Inferior parietal cortex (tissue), 1 donor: Measurements from ENCODE around the gene TMEM238.
"Not testable (repeated sequence)": the region's sequence is repeated elsewhere in the genome, so short reads cannot be mapped to it uniquely, and the experiment has no call there.

Source experiments
- DNase-seq: peaks from one replicate; pipeline ENCODE4 v3.0.0-alpha.2; 2016; ENCODE audit errors: extremely low spot score

Gene TMEM238

DNA sequence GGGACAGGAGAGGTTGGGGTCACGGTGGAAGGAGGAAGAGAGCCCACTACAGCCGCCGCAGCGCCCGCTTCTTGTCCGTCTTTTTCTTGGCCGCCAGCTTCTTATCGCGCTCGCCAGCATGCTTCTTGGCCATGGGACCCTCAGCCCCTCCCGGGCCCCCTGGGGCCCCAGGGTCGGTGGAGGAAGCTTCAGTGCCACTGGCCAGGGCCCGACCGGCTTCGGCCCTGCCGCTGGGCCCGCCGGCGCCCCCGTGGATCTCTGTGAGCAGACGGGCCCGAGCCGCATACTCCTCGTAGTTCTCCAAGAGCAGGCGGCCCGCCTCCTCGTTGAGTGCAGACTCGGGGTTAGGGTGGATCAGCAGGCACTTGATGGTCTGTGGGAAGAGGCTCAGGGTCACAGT is 17.3 kb upstream of the TMEM238 start:
- not testable (repeated sequence) for DNase-seq

- no peak for DNase-seq
Observed at GRCh38 chr19:55400281-55401087, 16.4 kb upstream of the TMEM238 start.

GRCh38 chr19:55398200-55398925 is 14.3 kb upstream of the TMEM238 start:
- no peak for DNase-seq

GRCh38 chr19:55392820-55393761 is 9.0 kb upstream of the TMEM238 start:
- no peak for DNase-seq

DNA sequence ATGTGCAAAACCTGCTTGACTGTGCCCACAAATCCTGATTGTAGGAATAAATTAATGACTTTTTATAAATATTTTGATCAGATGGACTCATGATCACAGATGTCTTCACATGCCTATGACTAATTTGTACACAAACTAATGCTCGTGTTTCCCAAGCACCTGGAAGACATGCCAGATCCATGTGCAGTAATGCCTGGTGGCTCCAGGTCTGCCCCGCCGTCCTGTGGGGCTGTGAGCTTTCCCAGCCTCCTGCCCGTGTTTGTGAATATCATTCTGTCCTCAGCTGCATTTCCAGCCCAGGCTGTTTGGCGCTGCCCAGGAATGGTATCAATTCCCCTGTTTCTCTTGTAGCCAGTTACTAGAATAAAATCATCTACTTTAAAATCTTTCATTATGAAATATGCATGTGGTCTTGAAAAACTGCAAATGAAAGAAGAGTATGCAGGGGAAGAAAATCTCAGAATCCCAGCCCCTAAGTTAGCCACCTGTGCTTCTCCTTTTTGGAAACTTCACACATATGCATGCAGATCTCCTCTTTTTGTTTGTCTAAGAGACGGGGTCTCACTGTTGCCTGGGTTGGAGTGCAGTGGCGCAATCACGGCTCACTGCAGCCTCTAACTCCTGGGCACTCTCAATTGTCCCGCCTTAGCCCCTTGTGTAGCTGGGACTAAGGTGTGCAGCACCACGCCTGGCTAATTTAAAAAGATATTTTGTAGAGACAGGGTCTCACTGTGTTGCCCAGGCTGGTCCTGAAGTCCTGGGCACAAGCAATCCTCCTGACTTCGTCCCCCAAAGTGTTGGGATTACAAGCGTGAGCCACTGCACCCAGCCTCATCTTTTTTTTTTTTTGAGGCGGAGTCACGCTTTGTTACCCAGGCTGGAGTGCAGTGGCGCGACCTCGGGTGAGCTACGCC is 7.9 kb upstream of the TMEM238 start:
- no peak for DNase-seq

GRCh38 chr19:55391191-55391670 is 7.1 kb upstream of the TMEM238 start:
- DNase-seq, result no peak

DNA sequence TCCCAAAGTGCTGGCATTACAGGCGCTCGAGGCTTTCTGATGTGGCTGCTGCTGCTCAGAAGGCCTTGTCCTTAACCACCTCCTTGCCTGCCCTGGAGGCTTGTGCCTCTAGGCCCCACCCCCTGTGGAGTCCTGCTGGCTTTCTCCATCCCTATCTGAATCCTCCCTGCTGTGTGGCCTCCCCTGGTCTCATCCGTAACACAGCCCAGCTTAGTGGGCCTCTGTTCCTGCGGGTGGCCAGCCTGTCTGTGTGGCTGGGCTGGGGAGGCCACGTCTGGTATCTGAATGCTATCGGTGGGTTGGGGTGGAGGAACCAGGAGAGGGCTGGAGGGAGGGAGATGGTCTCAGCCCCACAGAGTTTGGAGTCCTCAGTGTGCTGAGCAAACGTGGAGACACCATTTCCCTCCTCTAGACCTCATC is 6.4 kb upstream of the TMEM238 start:
- DNase-seq, result no peak

DNA sequence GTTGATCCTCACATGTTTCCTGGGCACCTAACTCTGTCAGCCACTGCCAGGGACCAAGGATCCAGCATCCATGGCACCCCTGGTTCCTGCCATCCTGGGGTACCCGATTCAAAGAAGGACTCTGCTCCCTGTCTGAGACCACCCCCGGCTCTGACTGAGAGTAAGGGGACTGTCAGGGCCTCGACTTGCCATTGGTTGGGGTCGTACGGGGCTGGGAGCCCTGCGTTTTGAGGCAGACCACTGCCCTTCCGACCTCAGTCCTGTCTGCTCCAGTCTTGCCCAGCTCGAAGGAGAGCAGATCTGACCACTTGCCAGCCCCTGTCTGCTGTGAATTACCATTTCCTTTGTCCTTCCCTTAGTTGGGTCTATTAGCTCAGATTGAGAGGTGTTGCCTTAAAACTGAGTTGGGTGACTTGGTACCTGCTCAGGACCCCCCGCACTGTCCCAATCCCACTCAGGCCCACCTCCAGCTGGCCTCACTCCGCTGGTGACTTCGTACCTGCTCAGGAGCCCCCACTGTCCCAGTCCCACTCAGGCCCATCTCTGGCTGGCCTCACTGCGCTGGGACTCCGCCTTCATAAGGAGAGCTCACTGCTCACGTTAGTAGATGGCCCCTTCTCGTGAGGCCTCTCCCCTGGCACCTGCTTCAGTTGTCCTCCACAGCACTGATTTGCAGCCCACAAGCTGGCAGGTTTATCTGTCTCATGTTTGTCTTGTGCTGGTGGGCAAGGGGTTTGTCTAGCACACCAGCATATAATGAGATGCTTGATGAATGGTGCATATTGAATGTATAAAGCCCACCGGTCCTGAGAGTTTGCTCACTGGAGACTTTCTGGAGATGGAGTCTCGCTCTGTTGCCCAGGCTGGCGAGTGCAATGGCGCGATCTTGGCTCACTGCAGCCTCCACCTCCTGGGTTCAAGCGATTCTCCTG is 5.6 kb upstream of the TMEM238 start:
- no peak for DNase-seq

DNA sequence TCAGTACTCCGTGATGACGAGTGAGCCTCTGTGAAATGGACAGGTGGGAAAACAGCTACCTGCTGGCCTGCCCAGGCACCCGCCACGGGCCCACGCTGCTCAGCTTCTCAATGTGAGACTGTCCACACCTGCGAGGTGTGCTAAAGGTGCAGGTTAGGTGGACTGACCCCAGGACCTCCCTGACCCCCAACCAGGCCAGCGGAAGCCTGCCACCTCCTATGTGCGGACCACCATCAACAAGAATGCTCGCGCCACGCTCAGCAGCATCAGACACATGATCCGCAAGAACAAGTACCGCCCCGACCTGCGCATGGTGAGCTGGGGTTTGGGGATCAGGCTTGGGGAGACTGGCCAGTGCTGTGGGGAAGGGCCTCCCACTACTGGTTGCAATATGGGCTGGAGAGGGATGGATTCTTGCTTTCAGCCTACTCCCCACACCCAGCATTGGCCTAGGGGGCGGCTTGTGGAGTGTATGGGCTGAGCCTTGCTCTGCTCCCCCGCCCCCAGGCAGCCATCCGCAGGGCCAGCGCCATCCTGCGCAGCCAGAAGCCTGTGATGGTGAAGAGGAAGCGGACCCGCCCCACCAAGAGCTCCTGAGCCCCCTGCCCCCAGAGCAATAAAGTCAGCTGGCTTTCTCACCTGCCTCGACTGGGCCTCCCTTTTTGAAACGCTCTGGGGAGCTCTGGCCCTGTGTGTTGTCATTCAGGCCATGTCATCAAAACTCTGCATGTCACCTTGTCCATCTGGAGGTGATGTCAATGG is 3.8 kb upstream of the TMEM238 start:
- no peak for DNase-seq

DNA sequence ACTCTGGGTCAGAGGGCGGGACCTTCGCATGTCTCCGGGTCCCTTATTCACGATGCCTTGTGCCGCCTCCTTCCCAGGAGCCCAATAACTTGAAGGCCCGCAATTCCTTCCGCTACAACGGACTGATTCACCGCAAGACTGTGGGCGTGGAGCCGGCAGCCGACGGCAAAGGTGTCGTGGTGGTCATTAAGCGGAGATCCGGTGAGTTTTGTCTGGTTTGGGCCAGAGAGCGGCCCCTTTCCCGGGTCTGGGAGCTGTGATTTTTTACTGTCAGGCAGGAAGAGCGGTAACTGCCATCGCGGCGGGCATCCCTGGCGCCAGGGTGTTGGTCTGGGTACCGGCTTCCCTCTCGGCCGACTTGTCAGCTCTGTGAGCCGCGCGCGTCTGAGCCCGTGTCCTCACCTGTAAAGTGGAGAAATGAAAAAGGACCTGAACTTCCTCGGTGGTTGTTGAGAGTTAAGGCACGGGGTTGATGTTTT is 2.4 kb upstream of the TMEM238 start:
- no peak for DNase-seq

DNA sequence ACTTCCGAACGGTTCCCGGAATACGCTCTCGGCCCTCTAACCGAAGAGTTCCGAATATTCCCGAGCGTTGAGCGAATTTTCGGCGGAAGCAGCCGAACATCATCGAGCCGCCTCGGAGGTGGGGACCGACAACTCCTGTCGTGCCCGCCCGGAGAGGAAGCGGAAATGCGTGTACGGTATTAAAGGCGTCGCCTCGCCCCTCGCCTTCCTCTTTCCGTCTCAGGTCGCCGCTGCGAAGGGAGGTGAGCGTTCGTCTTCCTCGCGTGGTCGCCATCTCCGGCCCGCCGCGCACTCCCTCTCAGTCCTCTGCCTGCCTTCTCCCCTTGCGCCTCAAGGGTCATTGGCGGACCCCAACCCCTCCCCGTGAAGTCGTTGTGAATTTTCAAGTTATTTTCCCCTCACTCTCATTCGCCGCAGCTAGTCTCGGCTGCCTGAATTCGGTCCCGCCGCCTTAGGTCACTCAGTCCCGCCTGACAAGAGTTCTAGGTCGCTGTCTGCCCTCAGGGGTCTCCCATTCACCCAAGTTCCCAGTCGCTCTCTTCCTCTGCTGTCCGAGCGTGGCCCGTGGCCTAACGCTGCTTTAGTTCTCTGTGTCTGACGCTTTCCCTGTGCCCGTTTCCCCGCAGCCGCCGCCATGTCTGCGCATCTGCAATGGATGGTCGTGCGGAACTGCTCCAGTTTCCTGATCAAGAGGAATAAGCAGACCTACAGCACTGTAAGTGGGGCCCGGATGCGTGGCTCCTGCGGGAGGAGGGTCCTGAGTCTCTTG is 1.8 kb upstream of the TMEM238 start, which contains the start of gene RPL28:
TSS of gene RPL28 (plus strand) at position 209 of the 769 bp plus-strand sequence. CDS start at position 635, 426 bp downstream.
- peak; percentile 100 for DNase-seq

- peak; percentile 97 for DNase-seq
Observed at GRCh38 chr19:55384920-55385723, 1.0 kb upstream of the TMEM238 start.

DNA sequence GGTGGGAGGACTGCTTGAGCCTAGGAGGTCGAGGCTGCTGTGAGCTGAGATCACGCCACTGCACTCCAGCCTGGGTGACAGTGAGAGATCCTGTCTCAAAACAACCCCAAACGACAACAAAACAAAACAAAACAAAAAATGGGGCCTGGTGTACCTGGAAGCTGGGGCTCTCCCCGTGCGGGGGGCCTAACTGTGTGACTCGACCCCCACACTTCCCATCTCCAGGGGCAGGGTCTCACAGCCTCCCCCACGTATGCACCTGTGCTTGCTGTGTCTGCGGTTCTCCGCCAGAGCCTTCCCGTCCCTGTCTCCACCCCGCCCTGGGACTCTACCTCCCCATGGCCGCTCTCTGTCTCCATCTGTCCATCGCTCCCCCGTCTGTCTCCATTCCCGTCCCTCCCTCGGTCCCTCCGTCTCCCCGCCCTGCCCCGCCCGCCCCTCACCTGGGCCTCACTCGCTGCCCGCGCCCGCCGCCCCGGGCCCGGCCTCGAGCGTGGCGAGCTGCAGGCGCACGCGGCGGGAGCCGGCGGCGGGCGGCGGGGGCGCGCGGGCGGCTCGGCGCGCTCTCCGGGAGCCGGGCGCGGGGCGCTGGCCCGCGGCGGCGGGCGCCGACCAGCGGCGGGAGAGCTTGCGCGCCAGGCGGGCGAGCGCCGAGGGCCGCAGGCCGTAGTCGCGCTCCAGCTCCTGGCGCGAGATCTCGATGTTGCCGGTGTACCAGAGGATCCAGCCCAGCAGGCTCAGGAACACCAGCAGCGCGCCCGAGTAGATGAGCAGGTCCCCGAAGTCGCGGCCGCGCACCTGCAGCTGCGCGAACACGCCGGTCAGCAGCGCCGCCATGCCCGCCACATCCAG is 587 bp downstream of the TMEM238 start:
- peak; percentile 54 for DNase-seq

GRCh38 chr19:55382522-55383054 is 1.5 kb downstream of the TMEM238 start:
- no peak for DNase-seq

GRCh38 chr19:55382013-55382412 is 2.1 kb downstream of the TMEM238 start:
- DNase-seq, result no peak

DNA sequence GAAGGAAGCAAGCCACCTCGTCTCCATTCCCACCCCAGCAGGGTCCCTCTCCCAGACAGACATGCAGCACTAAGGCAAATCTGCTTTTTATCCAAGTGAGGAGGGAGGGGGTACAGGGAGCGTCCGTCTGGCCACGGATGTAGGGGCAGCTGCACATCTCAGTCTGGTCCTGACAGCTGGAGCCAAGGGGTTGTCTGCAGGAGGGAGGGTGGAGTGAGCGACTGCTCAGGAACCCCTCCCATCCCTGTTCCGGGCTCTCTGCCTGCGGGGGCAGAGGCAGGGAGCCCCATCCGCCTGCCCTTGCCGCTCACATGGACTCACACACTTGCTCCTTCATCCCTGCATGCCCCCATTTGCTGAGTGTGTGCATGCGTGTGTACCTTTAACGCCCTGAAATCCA is 4.9 kb downstream of the TMEM238 start:
- no peak for DNase-seq
